GM12801 (cell line): ENCODE data around the gene CEP72.

ENCODE experiments used
- CTCF ChIP-seq: IDR thresholded peaks from one replicate; pipeline ENCODE4 v1.5.1; 2011; ENCODE audit warnings: control low read depth; ENCODE audit not compliant: insufficient read length; ENCODE audit errors: extremely low read depth

CEP72 gene

GRCh38 chr5:601771-602465, 10.2 kb upstream of the CEP72 start:
- TF ChIP-seq CTCF: no peak

- TF ChIP-seq CTCF: no peak
These were observed 9.6 kb upstream of the CEP72 start for GRCh38 chr5:602466-603035.

GRCh38 chr5:603081-603998, 8.8 kb upstream of the CEP72 start:
- no peak for TF ChIP-seq CTCF

- no peak for TF ChIP-seq CTCF
These were observed 7.7 kb upstream of the CEP72 start for GRCh38 chr5:604391-604831.

- no peak for TF ChIP-seq CTCF
These were observed 6.1 kb upstream of the CEP72 start for GRCh38 chr5:606061-606460.

GRCh38 chr5:606526-607399, 5.4 kb upstream of the CEP72 start:
- no peak for TF ChIP-seq CTCF
